Vagina (tissue), 2 donors: ENCODE results near the gene CYP2C9. TPM values are rescaled to one million over a fixed set of nuclear protein-coding genes. Genes with fewer than 3 reads are reported as not detected.

ENCODE experiments used
- DNase-seq, 2 donors: peaks; one replicate each; pipeline ENCODE4 v3.0.0-alpha.2; 2017; ENCODE audit errors: extremely low spot score in 2 of 2
- H3K27ac ChIP-seq: fragments of 200-600 bp; sonication (generic); one replicate; pipeline ENCODE4 v1.5.1; 2019
- H3K27me3 ChIP-seq: fragments of 200-600 bp; sonication (generic); one replicate; pipeline ENCODE4 v1.5.1; 2019
- H3K36me3 ChIP-seq, 2 donors: fragments of 200-600 bp; sonication (generic); one replicate each; pipeline ENCODE4 v1.5.1; 2017 to 2019
- H3K4me1 ChIP-seq: fragments of 200-600 bp; sonication (generic); one replicate; pipeline ENCODE4 v1.5.1; 2019
- H3K4me3 ChIP-seq, 2 donors: fragments of 200-600 bp; sonication (generic); 1 replicate in 1 of 2; 2 replicates in 1 of 2; pipeline ENCODE4 v1.5.1; 2016 to 2019
- H3K9me3 ChIP-seq: fragments of 200-600 bp; sonication (generic); one replicate; pipeline ENCODE4 v1.5.1; 2019
- CTCF ChIP-seq, 3 experiments: fragments of 450-650 bp in 2 of 3; fragments of 200-600 bp in 1 of 3; sonication (generic) in 1 of 3; IDR thresholded peaks; one replicate each; pipeline ENCODE4 v1.5.1; 2017 to 2019; ENCODE audit warnings: antibody characterized with exemption in 3 of 3, mild to moderate bottlenecking in 2 of 3, moderate library complexity in 2 of 3
- POLR2A ChIP-seq, 2 donors: fragments of 450-650 bp; IDR thresholded peaks; one replicate each; pipeline ENCODE4 v1.6.1; 2017; ENCODE audit warnings: antibody characterized with exemption in 2 of 2, mild to moderate bottlenecking in 2 of 2, moderate library complexity in 2 of 2
- POLR2AphosphoS5 ChIP-seq, 2 donors: sonication (generic); formaldehyde crosslinking; IDR thresholded peaks; one replicate each; pipeline ENCODE4 v1.9.0; 2017; ENCODE audit warnings: antibody characterized with exemption in 2 of 2, mild to moderate bottlenecking in 2 of 2, low read depth in 1 of 2; ENCODE audit not compliant: insufficient read depth in 1 of 2
- intact Hi-C: fragments of 100-400 bp; cut with DNase I; formaldehyde crosslinking; loops from one replicate; pipeline ENCODE4 v1.15.1; 2023
- total RNA-seq: library from RNA; depleted of rRNA; stranded (reverse); fragments of >200 nt; gene quantifications from one replicate; pipeline ENCODE4 v1.2.3, GENCODE V29; 2016

CYP2C9 gene
- total RNA-seq, 1 donor from 2014 or later = 3.4 TPM

GRCh38 chr10:94963901-94964300 lies 25.4 kb downstream of the CYP2C9 start:
- Histone ChIP-seq H3K4me1 (no peaks in the 10 kb centered on the region), H3K4me3 (no peak overlapping the region), H3K27me3 (no peaks in the 10 kb centered on the region), H3K9me3 (no peaks in the 10 kb centered on the region), H3K36me3 (no peaks in the 10 kb centered on the region), H3K27ac (no peak overlapping the region)
- no peak for DNase-seq
- TF ChIP-seq POLR2A (IDR thresholded peaks at IDR 0.05) = no peak
- no peak for TF ChIP-seq CTCF (IDR thresholded peaks at IDR 0.05)
- intact Hi-C loops = no loop called here

- DNase-seq = no peak
- H3K4me3 ChIP-seq = no peak overlapping the region
- intact Hi-C loops = no loop called here
- TF ChIP-seq POLR2A (IDR thresholded peaks at IDR 0.05) (no peak), CTCF (IDR thresholded peaks at IDR 0.05) (no peak), POLR2AphosphoS5 (IDR thresholded peaks at IDR 0.05; ENCODE audit: insufficient read depth in 1 of 2, low read depth in 1 of 2) (no peak)
- H3K9me3 ChIP-seq = no peaks in the 10 kb centered on the region
- H3K27me3 ChIP-seq = no peaks in the 10 kb centered on the region
- H3K4me1 ChIP-seq = no peaks in the 10 kb centered on the region
- H3K27ac ChIP-seq = no peak overlapping the region
- H3K36me3 ChIP-seq = no peaks in the 10 kb centered on the region
Observed at GRCh38 chr10:94983555-94983954, 45.1 kb downstream of the CYP2C9 start.

- H3K36me3 ChIP-seq = no peaks in the 10 kb centered on the region
- H3K9me3 ChIP-seq = peaks cover 3% of the 10 kb centered on the region
- intact Hi-C loops = no loop called here
- no peaks in the 10 kb centered on the region for H3K27me3 ChIP-seq
- DNase-seq = no peak
- H3K27ac ChIP-seq = no peak overlapping the region
- no peak for TF ChIP-seq CTCF (IDR thresholded peaks at IDR 0.05)
- no peak for TF ChIP-seq POLR2A (IDR thresholded peaks at IDR 0.05)
- TF ChIP-seq POLR2AphosphoS5 (IDR thresholded peaks at IDR 0.05; ENCODE audit: insufficient read depth in 1 of 2, low read depth in 1 of 2) = no peak
- no peak overlapping the region for H3K4me3 ChIP-seq
- no peaks in the 10 kb centered on the region for H3K4me1 ChIP-seq
Observed at GRCh38 chr10:94989192-94989591, 50.7 kb downstream of the CYP2C9 start.

GRCh38 chr10:94991243-94991888 lies 52.9 kb downstream of the CYP2C9 start:
- TF ChIP-seq POLR2A (IDR thresholded peaks at IDR 0.05) = no peak
- TF ChIP-seq POLR2AphosphoS5 (IDR thresholded peaks at IDR 0.05; ENCODE audit: insufficient read depth in 1 of 2, low read depth in 1 of 2) = no peak
- TF ChIP-seq CTCF (IDR thresholded peaks at IDR 0.05) = no peak
- intact Hi-C loops = no loop called here
- H3K4me3 ChIP-seq = no peak overlapping the region
- H3K9me3 ChIP-seq = peaks cover 3% of the 10 kb centered on the region
- no peak overlapping the region for H3K27ac ChIP-seq
- no peaks in the 10 kb centered on the region for H3K4me1 ChIP-seq
- H3K27me3 ChIP-seq = no peaks in the 10 kb centered on the region
- no peaks in the 10 kb centered on the region for H3K36me3 ChIP-seq
- DNase-seq = no peak

GRCh38 chr10:94992811-94993210 lies 54.4 kb downstream of the CYP2C9 start:
- H3K27me3 ChIP-seq = no peaks in the 10 kb centered on the region
- H3K36me3 ChIP-seq = no peaks in the 10 kb centered on the region
- H3K4me3 ChIP-seq = no peak overlapping the region
- no peak for DNase-seq
- TF ChIP-seq POLR2AphosphoS5 (IDR thresholded peaks at IDR 0.05; ENCODE audit: insufficient read depth in 1 of 2, low read depth in 1 of 2) (no peak), POLR2A (IDR thresholded peaks at IDR 0.05) (no peak), CTCF (IDR thresholded peaks at IDR 0.05) (no peak)
- intact Hi-C loops = no loop called here
- H3K27ac ChIP-seq = no peak overlapping the region
- H3K4me1 ChIP-seq = no peaks in the 10 kb centered on the region
- H3K9me3 ChIP-seq = peaks cover 3% of the 10 kb centered on the region
